Pulmonary artery endothelial cell (primary cell): Measurements from ENCODE around the gene CDKN2D. TPM values are rescaled to one million over a fixed set of nuclear protein-coding genes. Genes with fewer than 3 reads are reported as not detected.

Experiments
- DNase-seq: peaks from one replicate; pipeline ENCODE4 v3.0.0-alpha.2; 2011; ENCODE audit warnings: low read depth, low spot score
- total RNA-seq: library from RNA; depleted of rRNA; stranded (reverse); fragments of >200 nt; gene quantifications from 2 replicates; pipeline ENCODE4 v1.2.3, GENCODE V29; 2014

CDKN2D gene
- total RNA-seq = 4.7 and 4.9 TPM in 2 replicates

DNA sequence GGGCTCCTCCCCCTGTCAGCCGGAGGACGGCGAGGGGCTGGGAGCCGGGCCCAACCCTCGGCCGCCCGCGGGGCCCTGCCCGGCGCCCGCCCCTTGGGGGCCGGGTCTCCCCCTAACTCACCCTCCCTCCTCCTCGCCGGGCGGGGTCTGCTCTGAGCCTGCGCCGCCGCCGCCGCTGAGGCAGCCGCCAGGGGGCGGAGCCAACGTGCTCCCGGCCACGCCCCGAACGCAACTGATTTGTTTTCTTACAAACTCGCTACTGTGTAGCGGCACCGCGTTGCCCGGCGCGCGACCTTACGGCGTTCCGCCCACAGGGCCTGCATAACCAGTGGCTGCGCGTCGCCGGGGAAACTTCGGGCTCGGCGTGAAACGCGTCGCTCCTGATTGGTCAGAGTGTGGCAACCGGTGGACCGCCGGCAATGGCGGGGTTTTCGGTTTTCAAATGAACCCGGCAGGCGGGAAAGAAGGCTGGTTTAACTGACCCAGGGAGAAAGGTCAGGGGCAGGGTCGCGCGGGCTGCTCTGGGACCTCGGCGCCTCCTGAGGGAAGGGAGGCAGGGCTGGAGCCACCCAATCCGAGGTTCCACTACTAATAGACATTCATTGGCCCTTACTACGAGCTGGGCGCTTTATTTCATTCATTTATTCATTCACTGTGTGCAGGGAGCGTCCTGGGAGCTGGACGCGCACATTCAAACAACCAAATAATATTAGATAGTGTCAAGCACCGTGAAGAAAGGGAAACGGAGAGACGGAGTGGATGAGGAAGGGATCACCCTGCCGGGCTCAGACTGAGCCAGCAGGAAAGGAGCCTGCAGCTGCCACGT is at the start of gene CDKN2D:
CDKN2D (minus strand) TSS at position 154 of the 826 bp plus-strand sequence. CDS start 326 bp downstream, outside the sequence.
- DNase-seq = peak; percentile 98

DNA sequence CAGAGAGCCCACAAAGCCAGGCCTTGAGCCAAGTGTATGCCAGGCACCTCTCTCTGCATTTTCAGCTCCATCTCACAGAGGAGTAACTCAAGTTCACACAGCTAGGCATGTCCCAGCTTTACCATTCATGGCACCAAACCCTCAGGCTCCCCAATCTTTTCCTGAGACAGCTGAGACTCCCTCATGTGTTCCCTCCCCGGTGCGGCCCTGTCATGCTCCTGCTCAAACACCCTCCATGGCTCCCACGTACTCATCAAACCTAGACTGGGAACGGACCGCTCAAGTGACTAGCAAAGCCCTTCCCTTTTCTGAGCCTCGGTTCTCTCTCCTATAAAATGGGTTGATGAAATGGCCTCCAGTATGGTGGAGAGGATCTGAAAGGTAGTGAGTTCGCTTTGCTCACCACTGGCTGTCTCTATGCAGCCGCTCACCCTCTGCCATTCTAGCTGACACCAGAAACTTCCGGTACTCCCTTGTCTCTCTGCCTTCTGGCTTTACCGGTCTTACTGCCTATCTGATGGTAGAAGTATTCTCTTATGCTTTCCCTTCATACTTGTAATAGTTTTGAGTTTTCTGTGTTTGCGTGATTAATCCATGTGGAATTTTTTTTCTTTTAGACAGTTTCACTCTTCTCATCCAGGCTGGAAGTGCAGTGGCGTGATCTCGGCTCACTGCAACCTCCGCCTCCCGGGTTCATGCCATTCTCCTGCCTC is 48.8 kb upstream of the CDKN2D start:
- DNase-seq = no peak

DNA sequence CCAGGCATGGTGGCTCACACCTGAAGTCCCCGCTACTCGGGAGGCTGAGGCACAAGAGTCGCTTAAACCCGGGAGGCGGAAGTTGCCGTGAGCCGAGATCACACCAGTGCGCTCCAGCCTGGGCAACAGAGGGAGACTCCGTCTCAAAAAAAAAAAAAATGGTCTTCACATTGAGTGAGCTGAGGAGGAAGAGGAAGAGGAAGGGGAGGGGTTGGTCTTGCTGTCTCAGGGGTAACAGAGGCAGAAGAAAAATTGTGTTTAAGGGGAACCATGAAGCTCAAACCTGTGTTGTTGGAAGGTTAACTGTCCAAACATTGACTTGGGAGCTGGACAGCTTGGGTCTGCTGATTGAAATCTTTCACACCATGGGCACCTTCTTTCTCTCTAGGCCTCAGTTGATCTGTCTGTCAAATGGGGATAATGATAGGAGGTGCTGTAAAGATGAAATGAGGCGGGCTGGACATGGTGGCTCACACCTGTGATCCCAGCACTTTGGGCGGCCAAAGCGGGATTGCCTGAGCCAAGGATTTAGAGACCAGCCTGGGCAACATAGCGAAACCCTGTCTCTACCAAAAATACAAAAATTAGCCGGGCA is 46.7 kb upstream of the CDKN2D start:
- DNase-seq = no peak

DNA sequence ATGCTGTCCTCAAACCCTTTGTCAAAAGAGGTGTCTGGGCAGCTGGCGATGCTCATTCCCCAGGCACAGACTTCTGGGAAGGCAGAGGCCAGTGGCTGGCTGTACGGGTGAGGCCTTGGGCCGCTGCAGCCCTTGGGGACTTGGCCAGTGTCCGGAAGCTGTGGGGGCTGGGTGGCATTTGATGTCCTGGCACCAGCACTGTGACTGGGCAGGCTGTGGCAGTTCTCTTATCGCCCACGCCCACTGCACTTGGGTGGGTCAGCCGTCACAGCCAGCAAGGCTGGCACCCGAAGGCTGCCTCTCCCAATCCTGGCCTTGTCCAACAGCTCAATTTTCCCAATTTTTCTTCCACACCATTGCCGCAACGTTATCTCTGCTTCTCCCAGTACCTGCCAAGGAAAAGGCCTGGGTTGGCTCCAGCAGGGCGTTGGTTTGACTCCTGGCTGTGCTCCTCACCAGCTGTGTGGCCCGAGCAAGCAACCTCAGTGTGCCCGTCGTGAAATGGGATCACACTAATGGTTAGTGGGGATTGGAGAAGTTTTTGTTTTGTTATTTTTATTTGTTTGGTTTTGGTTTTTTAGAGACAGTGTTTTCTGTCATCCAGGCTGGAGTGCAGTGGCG is 43.8 kb upstream of the CDKN2D start:
- no peak for DNase-seq

DNA sequence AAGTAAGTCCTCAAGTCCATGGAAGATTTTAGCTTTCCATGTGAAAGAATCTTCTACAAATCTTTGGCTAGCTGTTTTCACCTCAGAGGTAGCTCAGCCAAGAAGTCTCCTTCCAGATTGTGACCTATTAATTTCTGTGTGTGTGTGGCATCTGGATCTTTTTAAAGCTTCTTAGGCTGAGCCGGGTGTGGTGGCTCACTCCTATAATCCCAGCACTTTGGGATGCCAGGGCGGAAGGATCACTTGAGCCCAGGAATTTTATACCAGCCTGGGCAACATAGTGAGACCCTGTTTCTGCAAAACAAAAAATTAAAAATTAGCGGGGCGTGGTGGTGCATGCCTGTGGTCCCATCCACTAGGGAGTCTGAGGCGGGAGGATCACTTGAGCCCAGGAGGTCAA is 43.1 kb upstream of the CDKN2D start:
- no peak for DNase-seq

DNA sequence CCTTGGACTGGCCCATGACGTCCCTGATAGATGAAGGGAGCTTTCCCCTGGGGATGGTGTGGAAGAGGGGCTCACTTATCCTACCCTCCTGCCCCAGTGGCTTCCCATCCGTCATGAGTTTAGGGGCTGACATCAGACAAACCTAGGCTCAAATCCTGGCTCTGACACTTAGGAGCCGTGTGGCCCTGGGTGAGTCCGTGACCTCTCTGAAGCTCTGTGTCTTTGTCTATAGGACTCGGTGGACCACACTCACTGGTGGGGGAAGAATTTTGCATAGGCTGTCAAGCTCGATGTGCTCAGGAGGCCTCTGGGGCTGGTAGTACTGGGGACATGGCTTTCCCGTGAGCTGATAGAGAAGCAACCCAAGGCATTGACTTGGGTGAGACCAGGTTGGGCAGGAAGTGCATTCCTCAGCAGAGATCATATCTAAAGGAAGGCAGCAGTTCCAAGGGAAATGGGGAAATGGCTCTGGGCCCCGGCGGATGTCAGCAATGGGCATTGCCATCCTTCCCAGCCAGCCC is 35.7 kb upstream of the CDKN2D start:
- no peak for DNase-seq

DNA sequence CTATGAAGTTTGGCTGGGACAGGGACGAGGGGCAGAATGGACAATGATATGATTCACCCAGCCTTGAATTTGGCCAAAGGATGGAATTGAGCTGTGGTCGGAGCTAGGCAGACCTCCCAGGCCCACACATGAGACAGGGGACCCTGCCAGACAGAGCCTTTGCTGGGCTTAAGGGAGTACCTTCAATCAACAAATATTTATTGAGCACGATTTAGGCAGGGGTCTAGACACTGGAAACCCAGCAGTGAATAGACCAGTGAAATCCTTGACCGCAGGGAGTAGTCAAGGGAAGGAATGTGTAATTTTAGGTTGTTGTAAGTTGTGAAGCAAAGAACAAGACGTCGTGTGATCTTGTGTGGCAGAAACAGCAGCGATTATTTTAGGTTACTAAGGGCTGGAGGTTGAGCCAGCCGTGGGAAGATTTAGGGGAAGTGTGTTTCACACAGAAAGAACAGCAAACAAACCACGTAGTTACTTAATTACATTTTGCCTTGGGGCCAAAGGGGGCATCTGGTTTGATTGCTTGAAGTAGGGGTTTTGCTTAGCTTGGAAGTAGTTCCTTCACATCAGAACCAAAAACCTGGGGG is 35.2 kb upstream of the CDKN2D start:
- DNase-seq = no peak

DNA sequence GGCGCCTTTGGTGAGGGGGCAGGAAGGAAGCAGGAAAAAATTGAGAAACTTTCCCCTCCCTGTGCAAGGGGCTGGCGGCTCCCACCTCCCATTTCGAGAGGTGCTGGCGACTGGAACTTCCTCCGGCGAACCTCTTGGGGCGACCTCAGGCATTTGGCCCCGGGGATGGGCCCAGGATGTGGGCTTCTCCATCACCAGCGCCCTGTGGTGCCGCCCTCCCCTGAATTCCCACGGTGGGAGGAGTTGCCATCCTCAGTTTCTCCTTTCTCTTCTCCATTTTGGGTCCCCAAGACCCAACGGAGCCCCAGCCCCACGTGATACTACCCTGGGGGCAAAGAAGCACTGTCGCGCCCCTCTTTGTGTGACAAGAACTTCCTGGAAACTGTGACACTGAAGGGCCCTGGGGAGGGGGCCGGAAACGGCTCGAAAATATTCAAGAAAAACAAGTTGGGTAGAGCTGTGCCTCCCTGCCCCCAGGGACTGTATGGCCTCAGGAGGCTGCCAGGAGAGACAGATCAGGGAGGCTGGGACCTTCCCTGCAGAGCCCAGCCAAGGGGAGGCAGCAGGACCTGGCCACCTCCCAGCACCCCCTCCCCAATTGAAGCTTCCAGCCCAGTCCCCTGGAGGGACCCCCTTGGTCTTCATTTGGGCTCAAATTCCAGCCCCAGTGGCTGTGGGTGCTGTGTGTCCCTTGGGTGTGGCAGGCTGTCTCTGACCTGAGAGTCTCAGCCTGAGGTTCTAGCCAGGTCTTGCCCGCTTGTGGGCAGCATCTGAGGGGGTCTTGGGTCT is 34.5 kb upstream of the CDKN2D start:
- no peak for DNase-seq

DNA sequence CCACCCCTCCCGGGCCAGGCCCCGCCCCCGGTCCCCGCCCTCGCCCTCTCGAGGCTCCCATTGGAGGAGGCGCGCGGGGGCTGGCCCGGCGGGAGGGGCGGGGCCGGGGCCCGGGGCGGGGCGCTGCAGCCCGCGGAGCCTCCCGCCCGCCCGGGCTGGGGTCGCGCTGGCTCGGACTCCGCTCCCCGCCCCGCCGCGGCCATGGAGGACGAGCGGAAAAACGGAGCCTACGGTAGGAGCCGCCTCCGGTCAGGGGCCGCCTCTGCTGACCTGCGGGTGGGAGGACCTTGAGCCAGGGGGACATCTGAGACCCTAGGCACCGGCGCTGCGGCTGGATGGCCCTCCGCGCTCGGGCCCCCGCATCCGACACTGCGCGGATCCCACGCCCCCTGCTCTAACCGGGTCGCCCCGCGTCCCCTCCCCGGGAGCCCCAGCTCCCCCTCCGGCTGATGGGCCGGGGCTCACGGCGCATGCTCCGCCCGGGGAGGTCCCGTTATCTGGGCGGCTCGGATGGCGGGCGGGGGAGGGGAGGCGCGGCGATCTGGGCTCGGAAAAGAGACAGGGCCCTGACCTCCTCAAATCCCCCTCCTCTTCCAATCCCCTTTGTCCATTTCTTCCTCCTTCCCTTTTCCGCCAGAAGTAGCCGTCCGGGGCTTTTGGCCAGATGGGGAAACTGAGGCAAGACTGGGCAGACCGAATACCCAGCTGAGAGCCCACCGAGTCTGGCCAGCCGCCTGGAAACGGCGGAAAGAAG is 33.7 kb upstream of the CDKN2D start:
- DNase-seq = no peak

DNA sequence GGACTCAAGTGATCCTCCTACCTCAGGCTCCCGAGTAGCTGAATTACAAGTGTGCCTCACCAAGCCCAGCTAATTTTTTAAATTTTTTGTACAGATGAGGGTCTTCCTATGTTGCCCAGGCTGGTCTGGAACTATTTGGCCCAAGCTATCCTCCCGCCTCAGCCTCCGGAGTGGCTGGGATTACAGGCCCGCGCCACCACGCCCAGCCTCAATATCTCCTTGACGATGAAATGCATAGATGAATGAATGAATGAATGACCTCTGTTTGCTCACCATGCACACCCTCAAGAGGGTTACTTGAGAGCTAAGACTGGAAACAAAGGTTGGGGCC is 33.2 kb upstream of the CDKN2D start:
- no peak for DNase-seq

DNA sequence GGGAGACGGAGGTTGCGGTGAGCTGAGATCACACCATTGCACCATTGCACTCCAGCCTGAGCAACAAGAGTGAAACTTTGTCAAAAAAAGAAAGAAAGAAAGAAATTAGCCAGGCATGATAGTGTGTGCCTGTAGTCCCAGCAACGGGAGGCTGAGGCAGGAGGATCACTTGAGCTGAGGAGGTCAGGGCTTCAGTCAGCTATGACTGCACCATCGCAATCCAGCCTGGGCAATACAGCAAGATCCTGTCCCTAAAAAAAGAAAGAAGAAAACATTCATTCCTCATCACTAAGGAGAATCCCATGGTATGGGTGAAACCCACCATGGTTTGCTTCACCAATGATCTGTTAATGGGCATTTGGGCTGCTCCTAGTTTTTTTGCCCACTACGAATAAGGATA is 31.4 kb upstream of the CDKN2D start:
- DNase-seq = no peak

DNA sequence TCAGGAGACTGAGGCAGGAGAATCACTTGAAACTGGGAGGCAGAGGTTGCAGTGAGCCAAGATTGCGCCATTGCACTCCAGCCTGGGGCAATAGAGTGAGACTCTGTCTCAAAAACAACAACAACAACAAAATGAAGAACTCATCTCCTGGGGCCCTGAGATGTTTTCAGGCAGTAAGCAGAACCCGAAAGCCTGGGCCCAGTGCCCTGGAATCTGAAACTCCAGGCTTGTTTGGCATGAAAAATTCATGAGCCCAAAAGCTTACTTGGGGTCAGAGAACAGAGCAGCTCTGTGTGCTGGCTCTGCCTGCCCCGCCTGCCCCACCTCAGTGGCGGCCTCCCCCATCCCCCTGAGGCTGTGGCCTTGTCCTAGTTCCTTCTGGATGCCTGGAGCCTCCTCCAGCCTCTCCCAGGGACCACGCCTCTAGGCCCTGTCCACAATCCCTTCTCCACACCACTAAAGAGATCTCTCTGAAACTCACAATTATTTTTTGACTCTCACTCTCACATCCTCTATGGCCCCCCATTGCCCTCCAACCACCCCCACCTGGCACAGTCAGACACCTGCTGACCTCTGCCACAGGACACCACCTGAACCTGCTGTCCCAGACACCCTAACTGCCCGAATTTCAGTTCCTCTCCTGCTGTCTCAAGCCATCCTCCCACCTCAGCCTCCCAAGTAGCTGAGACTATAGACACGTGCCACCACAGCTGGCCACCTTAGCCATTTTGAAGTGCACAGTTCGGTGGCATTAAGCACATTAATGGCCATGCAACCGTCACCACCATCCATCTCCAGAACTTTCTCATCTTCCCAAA is 25.2 kb upstream of the CDKN2D start:
- DNase-seq = no peak

DNA sequence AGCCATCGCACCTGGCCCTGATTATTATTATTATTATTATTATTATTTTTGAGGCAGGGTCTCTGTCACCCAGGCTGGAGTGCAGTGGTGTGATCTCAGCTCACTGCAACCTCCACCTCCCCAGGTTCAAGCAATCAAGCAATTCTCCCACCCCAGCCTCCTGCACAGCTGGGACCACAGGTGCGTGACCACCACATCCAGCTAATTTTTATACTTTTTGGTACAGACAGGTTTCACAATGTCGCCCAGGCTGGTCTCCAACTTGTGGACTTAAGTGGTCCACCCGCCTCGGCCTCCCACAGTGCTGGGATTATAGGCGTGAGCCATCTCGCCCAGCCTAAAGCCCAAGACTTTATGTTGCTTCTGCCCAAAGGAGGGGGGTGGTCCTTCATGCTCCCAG is 24.4 kb upstream of the CDKN2D start:
- DNase-seq = no peak

DNA sequence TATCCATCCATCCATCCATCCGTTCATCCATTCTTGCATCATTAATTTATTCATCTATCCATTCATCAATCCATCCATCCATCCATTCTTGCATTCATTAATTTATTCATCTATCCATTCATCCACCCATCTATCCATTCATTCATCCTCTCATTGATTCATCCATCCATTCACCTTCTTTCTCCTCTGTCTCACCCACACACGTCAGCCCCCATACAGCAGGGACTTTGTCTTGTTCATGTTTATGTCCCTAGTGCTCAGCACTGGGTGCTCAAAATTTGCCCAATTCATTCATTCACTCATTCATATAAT is 19.0 kb upstream of the CDKN2D start:
- DNase-seq = no peak

DNA sequence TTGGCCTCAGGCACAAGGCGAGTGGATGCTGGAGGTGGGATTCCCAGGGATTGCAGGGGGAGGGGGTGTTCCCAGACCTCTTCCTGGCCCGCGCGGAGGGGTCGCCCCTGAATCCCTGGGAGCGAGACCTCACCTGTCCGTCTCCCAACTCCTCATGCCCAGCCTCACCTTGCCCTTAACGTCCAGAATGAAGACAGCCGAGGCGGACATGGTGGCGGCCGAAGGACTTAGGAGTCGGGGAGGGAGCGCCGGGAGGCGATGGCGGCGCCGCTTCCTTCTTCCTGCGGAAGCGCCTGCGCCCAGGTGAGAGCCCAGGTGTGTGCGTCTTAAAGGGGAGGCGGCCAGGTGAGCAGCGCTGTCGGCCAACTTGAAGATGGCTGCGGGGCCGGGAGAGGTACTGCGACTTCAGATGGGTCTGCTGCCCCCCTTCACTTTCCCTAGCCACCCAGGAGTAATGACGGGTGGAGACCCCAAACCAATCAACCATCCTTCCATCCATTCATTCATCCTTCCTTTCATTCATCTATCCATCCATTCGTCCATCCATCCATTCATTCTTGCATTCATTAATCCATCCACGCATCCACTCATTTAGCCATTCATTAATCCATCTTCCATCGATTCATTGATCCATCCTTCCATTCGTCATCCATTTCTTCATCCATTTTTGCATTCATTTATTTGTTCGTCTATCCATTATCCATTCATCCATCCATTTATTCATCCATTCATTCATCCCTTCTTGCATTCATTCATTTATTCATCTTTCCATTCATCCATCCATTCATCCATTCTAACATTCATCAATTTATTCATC is 18.5 kb upstream of the CDKN2D start, which contains the start of gene AP1M2:
AP1M2 (minus strand) TSS at position 291 of the 817 bp plus-strand sequence; CDS start at position 210, 81 bp downstream.
- no peak for DNase-seq

DNA sequence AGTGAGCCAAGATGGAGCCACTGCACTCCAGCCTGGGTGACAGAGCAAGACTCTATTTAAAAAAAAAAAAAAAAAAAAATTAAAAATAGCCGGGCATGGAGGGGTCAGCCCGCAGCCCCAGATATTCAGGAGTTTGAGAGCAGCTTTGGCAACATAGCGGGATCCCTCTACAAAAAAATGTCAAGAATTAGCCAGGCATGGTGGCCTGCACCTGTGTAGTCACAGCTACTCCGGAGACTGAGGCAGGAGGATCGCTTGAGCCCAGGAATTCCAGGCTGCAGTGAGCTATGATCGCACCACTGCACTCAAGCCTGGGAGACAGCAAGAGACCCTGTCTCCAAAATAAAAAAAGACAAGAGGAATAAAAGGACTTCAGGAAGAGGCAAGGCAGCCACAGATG is 17.6 kb upstream of the CDKN2D start:
- no peak for DNase-seq

DNA sequence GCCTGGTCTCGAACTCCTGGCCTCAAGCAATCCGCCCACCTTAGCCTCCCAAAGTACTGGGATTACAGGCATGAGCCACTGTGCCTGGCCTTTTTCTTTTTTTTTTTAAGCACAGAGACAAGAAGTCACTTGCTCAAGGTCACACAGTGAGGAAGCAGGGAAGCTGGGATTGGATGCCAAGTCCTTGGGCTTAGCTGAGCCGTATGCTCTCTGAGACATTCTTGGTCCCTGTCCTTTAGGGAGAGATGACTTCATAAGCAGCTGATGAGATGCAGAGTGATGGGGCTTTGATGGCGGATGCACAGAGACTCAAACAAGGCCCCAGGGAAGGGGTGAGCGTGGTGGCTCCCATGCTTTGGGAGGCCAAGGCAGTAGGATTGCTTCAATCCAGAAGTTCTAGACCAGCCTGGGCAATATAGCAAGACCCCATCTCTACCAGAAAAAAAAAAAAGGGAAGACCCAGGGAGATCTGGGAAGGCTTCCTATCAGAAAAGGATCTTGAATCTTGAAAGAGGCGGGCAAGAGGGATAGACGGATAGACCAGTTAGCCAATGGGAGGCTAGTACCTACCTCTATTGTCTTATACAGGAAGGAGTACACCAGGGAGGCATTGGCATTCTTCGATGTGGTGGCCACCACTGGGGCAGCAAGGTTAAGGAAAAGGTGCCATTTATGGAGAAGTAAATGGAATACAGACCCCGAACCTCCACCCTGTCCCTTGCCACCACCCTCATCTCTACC is 14.4 kb upstream of the CDKN2D start:
- DNase-seq = no peak

DNA sequence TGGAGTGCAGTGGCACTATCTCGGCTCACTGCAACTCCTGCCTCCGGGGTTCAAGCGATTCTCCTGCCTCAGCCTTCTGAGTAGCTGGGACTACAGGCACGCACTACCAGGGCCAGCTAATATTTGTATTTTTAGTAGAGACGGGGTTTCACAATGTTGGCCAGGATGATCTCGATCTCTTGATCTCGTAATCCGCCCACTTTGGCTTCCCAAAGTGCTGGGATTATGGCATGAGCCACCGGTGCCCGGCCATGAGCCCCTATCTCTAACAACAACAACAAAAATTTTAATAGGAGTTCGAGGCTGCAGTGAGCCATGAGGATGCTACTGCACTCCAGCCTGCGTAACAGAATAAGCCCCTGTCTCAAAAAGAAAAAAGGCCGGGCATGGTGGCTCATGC is 13.3 kb upstream of the CDKN2D start:
- no peak for DNase-seq
